Progenitor cell of endocrine pancreas (in vitro differentiated cells): ENCODE data around the gene LMAN2. TPM values are rescaled to one million over a fixed set of nuclear protein-coding genes. Genes with fewer than 3 reads are reported as not detected.

Experiments used
- DNase-seq: peaks from one replicate; pipeline ENCODE4 v3.0.0; 2021; ENCODE audit warnings: low spot score; ENCODE audit not compliant: unreplicated experiment
- H3K27ac Mint-ChIP-seq: 2 replicates; pipeline ENCODE4 v1.8.0; 2021; ENCODE audit warnings: mild to moderate bottlenecking, moderate library complexity, mixed read lengths
- H3K27me3 Mint-ChIP-seq: 2 replicates; pipeline ENCODE4 v1.8.0; 2021; ENCODE audit warnings: mixed read lengths
- H3K36me3 Mint-ChIP-seq: 2 replicates; pipeline ENCODE4 v1.8.0; 2022; ENCODE audit warnings: mixed read lengths; ENCODE audit not compliant: insufficient read depth
- H3K4me1 Mint-ChIP-seq: 2 replicates; pipeline ENCODE4 v1.8.0; 2021; ENCODE audit warnings: low read depth, mixed read lengths
- H3K4me3 Mint-ChIP-seq: 2 replicates; pipeline ENCODE4 v1.8.0; 2021; ENCODE audit warnings: low read depth, mild to moderate bottlenecking, moderate library complexity, mixed read lengths
- H3K9me3 Mint-ChIP-seq: 2 replicates; pipeline ENCODE4 v1.8.0; 2021; ENCODE audit warnings: low read depth, mixed read lengths
- total RNA-seq: library from RNA; stranded (reverse); gene quantifications from 2 replicates; pipeline ENCODE4 v1.2.1, GENCODE V29; 2021
- TF ChIP-seq, protein P1 (sequence below): fragments of 200-600 bp; sonication (generic); IDR thresholded peaks from one replicate; pipeline ENCODE4 v1.5.0; 2021; ENCODE audit warnings: antibody characterized with exemption, mild to moderate bottlenecking; ENCODE audit not compliant: unreplicated experiment

The LMAN2 gene
- total RNA-seq, 1 donor from 2014 or later = 111 TPM

DNA sequence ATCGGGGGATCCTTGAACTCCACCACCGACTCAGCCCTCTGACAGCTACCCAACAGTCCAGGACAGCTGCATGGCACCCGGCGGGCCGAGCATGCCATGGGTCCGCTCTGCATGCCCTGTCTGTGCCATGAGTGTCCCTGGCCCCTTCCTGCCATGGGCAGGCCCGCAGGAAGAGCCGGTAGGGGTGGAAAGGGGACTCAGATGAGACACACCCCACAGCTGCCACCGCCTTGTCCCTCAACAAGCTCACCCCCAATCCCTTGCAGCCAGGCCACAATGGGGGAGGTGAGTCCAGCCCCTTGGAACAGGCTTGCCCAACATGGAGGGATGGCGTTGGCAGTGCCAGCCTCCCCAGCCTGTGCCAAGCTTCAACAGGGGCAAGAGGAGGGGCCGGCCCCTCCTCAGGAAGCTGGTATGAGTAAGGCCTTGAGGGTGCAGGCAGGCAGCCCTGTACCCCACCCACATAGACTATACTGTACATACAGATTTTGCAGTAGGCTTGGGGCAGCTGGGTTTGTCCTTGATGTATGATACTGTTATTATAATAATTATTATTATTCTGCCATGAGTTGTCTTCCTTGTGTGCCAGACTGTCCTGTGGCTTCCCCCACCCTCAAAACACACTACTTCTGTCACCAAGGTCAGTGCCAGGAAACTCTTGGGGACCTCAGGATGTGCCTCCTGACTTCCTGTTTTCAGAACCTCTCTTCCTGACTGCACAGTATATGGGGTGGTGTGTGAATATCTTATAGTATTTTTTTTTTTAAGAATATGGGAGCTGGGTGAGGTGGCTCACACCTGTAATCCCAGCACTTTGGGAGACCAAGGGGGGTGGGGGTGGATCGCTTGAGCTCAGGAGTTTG is 20.8 kb upstream of the LMAN2 start:
- TF ChIP-seq, protein P1, sequence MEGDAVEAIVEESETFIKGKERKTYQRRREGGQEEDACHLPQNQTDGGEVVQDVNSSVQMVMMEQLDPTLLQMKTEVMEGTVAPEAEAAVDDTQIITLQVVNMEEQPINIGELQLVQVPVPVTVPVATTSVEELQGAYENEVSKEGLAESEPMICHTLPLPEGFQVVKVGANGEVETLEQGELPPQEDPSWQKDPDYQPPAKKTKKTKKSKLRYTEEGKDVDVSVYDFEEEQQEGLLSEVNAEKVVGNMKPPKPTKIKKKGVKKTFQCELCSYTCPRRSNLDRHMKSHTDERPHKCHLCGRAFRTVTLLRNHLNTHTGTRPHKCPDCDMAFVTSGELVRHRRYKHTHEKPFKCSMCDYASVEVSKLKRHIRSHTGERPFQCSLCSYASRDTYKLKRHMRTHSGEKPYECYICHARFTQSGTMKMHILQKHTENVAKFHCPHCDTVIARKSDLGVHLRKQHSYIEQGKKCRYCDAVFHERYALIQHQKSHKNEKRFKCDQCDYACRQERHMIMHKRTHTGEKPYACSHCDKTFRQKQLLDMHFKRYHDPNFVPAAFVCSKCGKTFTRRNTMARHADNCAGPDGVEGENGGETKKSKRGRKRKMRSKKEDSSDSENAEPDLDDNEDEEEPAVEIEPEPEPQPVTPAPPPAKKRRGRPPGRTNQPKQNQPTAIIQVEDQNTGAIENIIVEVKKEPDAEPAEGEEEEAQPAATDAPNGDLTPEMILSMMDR = no peak
- DNase-seq = no peak
- Mint-ChIP-seq H3K4me3 (peak overlapping the region; percentile 35), H3K9me3 (no peaks in the 10 kb centered on the region), H3K4me1 (peaks cover 4% of the 10 kb centered on the region), H3K36me3 (no peaks in the 10 kb centered on the region), H3K27me3 (peaks cover 11% of the 10 kb centered on the region), H3K27ac (no peak overlapping the region)

DNA sequence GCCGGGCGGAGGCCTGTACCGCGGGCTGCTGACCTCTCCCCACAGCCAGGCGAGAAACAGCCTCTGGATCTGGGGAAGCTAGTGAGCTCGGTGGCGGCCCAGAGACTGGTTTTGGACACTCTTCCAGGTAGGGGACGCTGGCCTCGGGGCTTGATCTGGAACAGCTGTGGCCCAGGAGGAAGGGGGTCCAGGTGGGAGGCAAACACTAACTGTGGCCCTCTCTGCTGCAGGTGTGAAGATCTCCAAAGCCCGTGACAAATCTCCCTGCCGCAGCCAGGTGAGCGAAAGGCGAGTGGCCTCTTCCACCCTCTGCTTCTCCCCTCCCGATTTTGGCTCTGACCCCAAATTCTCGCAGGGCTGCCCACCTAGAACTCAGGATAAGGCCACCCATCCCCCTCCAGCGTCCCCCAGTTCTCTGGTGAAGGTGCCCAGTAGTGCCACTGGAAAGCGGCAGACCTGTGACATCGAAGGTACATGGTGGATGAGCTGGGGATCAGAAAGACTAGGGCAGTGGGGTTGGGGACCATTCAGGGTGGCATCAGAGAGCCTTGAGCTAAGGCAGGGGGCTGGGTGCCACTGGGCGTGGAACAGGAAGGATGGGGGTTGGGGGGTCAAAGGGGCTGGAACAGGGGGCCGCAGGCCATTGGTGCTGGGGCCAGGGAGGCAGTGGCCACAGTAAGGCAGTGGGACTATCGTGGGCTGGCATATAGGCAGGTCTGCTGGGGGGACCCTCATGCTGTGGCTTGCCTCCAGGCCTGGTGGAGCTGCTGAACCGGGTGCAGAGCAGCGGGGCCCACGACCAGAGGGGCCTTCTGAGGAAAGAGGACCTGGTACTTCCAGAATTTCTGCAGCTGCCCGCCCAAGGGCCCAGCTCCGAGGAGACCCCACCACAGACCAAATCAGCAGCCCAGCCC is 19.9 kb upstream of the LMAN2 start:
- Mint-ChIP-seq H3K27ac (no peak overlapping the region), H3K36me3 (no peaks in the 10 kb centered on the region), H3K27me3 (peaks cover 11% of the 10 kb centered on the region), H3K4me3 (peak overlapping the region; percentile 75), H3K9me3 (no peaks in the 10 kb centered on the region), H3K4me1 (peaks cover 10% of the 10 kb centered on the region)
- no peak for DNase-seq
- TF ChIP-seq, protein P1 = no peak

DNA sequence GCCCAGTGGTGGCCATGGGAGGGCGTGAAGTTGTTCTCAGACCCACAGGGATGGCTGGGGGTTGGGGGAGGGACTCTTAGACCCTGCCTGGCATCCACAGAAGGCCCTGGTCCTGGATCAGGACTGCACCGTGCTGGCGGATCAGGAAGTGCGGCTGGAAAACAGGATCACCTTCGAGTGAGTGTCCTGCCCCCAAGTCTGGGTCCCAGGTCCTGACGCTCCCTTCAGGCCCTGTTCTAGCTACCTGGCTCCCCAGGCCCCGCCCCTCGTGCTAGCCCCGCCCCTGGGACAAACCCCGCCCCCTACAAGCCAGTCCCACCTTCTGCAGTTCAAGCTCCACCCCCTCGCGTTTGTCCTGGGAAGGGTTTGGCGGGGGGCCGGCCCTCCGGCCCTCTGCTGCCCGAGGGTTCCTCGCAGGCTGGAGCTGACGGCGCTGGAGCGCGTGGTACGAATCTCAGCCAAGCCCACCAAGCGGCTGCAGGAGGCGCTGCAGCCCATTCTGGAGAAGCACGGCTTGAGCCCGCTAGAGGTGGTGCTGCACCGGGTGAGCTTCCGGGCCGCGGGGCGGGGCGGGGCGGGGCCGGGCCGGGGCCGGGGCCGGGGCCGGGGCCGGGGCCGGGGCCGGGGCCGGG is 19.1 kb upstream of the LMAN2 start:
- Mint-ChIP-seq H3K4me3 (peak overlapping the region; percentile 55), H3K9me3 (no peaks in the 10 kb centered on the region), H3K4me1 (peaks cover 13% of the 10 kb centered on the region), H3K36me3 (no peaks in the 10 kb centered on the region), H3K27ac (no peak overlapping the region), H3K27me3 (peaks cover 11% of the 10 kb centered on the region)
- TF ChIP-seq, protein P1 = peak; percentile 58
- DNase-seq = peak; percentile 87

DNA sequence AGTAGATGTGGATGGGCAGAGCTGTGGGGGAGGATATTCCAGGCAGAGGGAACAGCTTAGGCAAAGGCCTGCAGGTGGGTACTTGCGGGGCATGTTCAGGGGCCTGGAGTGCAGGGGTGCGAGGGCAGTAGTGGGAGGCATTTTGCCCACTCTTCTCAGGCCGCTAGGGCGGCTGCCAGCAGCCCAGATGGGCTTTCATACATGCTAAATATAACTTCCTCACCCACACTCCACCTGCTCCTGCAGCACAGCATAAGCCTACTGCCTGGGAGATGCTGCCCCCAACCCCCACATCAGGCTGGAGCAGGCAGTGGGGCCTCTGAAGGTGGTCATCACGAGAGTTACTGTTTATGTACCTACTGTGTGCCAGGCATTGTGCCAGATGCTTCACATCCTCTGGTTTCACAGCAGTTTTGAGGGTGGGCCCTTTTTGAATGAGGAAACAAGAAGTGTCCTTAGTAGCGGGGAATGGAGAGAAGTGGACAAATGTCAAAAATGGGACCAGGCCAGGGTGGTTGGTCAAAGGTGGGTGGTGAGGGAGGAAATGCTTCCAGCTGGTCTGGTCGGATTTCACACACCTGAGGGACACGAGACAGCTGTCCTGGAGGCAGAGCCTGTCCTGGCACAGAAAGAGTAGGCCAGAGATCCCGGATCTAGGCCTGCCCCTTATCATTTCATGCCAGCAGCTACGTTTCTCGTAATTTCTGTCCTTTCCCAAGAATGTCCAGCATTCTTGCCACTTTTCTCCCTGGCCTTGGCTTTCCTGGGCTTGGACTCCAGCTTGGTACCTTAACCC is 18.4 kb upstream of the LMAN2 start:
- no peak overlapping the region for H3K4me3 Mint-ChIP-seq
- H3K9me3 Mint-ChIP-seq = no peaks in the 10 kb centered on the region
- no peak overlapping the region for H3K27ac Mint-ChIP-seq
- H3K27me3 Mint-ChIP-seq = peaks cover 11% of the 10 kb centered on the region
- TF ChIP-seq, protein P1 = no peak
- H3K4me1 Mint-ChIP-seq = peaks cover 13% of the 10 kb centered on the region
- H3K36me3 Mint-ChIP-seq = no peaks in the 10 kb centered on the region
- no peak for DNase-seq
